Amniotic epithelial cell (primary cell): ENCODE measurements around the gene ARHGEF7.

Experiments
- DNase-seq: peaks from one replicate; pipeline ENCODE4 v3.0.0-alpha.2; 2010; ENCODE audit warnings: low read depth

ARHGEF7 gene

DNA sequence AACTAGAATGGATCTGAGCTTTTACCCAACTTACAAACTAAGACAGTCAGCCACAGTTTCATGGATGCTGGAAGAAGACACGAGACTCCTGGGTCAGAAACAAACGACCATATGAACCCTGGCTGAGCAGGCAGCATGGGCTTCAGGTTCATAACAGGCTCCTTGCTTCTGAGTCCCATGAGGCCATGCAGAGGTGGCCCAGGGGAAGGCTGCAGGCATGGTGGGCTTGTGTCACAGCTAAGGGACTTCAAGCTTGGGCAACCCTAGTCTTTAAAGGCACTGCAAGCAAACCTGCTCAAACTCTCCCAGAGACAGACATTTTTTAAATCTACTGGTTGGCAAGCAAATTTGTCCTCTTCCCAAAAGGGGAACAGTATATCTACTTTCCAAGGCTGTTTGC is 5.1 kb upstream of the ARHGEF7 start:
- no peak for DNase-seq

DNA sequence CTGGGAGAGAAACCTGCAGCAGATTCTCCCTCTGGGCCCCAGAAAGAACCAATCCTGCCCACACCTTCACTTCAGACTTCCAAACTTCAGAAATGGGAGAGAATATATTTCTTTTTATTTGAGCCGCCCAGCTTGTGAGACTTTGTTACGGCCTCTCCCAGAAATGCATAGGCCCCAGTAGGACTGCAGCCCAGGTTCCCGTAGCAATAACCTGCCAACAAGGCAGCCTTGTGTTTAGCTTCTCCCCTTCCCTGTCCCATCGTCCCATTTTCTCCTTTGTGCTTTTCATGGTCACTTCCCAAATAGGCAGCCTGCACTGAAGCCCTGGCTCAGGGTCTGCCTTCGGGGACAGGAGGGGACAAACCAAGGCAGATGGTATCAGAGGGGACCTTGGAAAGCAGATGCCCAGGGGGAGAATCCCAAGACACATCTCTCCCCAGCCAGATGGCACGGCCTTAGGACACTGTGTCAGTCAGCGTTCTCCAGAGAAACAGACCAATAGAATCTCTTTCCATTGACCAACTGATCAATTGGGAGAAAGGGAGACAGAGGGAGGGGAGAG is 3.7 kb upstream of the ARHGEF7 start:
- no peak for DNase-seq

GRCh38 chr13:111112196-111112595 is 2.9 kb upstream of the ARHGEF7 start:
- DNase-seq: no peak

- peak; percentile 26 for DNase-seq
Measured at GRCh38 chr13:111114362-111115060, 599 bp upstream of the ARHGEF7 start.

DNA sequence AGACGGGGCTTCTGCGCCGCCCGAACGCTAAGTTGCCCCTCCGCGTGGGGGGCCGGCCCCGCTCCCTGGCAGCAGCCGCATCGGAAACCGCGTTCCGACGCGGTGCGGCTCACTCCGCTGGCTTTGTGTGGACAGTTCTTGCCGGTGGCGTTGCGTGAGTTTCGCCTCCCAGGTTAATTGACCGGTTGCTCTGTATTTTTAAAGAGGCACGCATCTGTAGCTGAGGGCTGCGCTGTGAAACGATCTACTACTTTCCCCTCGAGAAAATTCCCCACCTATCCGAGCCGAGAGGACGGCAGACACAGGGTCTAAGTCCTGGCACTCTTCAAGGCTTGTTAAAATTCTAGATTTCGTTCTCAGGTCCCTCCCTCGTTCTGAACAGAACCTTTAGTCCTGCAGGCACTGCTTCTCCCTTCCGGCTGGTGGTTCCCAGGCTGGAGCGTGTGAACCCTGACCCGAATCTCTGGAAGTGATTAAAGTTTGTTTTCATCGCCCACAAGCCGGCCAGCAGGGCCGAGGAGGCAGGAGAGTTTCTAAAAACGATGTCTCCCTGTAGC is 933 bp downstream of the ARHGEF7 start:
- DNase-seq: peak; percentile 13

DNA sequence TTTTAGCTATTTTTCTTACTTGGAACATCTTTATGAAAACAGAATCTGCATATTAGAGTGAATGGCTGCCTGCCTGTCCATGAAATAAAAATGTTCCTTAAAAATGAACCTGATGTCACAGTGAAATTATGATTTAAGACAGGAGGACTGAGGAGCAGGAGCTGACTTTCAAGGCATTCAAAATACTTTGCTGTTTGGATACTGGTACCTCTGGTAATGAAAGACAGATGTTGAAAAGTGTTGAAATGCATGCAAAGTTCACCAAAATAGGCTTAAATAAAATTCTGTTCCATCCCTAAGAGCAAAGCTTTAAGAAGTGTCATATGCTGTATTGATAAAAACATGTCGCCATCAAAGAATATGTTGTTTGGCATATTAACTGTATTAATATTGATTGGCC is 1.7 kb downstream of the ARHGEF7 start:
- DNase-seq: no peak

DNA sequence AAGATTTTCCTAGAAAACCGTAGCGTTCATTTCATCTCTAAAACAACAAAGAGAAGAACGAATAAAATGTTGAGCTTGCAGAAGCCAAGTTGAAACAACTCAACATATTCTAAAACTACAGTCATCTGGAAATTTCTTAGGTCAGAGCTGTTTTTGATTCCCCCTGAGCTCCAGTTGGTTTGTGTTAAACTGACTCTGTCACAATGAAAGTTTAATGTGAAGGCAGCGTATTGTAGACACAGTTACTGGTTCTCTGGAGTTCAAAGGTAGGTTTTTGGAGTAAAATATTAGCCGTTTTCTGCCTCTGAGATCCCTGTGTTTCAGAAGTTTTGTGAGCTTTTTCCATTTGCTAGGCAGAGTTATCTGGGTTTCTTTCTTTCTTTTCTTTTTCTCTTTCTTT is 2.2 kb downstream of the ARHGEF7 start:
- no peak for DNase-seq

GRCh38 chr13:111117961-111118360 is 2.9 kb downstream of the ARHGEF7 start:
- no peak for DNase-seq

DNA sequence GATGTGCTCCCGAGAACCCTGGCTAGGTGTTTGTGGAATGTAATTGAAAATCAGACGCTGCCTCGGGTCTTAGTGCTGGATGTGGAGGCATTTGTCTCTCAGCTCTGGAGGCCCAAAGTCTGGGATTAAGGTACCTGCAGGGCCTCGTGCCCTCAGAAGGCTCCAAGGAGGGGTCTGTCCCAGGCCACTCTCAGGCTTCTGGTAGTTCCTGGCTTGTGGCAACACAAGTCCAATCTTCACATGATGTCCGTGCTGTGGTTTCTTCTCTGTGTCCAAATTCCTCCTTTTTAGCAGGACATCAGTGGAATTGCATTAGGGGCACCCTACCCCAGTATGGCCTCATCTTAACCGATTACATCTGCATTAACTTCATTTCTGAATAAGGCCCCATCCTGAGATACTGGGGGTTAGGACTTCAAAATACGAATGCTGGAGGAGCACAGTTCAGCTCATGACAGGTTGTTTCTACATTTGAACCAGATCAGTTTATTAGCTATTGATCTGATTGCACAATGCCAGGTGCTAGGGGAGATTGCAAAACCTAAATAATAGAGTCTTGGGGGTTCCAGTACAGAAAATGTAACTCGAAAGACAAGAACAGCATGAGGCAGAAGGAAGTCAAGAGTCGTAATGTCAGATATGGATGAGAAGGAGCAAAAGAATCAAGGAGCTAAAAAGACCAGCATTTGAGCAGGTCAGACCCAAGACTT is 3.9 kb downstream of the ARHGEF7 start:
- DNase-seq: no peak

DNA sequence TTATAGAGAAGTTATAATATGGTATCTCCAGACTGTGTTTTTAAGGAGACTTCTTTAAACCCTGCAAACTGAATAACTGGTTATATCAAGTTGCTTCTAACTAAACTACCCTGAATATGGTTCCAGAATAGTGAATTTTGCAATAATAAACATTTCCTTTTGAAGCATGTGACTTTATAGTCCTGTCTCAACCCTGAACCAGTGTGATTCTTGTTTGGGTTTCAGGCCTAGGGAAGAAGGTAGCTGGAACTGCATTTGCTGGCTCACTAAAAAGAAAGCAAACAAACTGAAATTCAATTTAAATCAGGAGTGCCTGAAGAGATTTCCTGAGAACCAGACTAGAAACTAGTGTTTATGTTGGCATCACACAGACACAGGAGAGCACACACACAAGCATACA is 4.9 kb downstream of the ARHGEF7 start:
- no peak for DNase-seq

DNA sequence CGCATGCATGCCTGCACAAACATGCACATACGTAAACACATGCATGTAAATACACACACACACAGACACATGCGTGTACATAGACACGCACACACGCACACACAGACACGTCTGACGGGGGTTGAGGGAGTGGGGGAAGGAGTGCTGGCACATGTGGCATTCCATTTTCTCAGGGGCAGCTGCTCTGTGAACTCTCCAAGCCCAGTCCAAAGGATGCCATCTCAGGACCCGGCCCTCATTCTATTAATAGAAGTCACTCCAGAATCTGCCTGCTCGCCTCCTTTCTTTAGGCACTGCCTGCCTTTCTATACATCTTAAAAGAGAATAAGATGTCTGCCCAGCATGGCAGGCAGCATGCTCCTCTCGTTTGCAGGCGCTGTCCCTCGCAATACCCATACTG is 5.3 kb downstream of the ARHGEF7 start:
- DNase-seq: no peak

DNA sequence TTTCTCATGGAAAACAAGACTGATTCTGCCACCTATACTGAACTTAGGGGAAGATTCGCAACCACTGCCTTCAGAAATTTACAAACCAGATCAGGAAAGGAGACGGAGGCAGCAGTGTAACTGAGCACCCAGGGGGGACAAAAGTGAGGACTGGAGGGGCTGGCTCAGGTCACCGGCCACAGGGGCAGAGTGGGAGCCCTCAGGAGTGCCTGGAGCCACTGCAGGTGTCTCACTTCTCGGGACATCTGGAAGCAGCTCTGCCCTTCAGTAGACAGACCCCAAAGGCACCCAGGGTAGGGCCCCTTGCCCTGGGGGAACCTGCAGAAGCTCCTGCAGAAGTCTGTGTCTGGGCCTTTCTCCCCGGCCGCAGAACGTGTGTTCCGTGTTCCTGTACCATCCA is 5.8 kb downstream of the ARHGEF7 start:
- DNase-seq: no peak

- no peak for DNase-seq
Measured at GRCh38 chr13:111121506-111121905, 6.4 kb downstream of the ARHGEF7 start.

DNA sequence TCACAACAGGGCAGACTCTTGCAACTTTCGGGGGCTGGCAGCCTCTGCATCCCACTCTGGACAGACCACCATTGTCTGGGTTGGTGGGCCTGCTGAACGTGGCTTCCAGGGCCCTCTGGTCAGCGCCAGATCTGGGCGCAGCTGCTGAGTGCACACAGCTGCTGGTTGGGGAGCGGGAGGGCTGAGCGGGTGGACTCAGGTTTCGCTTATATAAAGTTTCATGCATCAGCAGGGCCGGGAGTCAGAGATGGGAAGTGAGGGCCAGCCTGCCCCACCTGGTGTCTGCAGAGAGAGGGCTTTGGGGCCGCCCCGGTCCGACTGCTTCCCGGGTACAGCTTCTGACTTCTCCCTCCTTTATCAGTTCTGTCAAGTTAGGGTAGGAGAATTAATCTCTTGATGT is 6.9 kb downstream of the ARHGEF7 start:
- no peak for DNase-seq

DNA sequence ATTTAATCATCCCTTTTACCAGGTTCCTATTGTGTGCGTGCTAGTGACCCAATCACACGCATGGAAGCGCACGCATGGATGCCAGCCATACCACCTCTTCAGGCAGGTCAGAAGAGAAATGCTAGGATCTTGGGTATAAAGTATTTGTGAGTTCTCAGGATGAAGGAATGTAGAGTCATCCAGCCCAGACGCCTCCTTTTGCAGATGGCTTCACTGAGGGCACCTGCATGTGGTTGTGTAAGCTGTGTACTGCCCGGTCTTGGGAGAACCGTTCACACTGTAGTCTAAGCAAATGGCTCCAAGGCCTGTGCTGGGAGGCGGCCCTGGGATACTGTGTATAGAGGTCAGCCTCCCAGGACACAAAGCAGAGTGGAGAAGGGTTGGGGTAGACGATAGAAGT is 7.5 kb downstream of the ARHGEF7 start:
- DNase-seq: no peak

DNA sequence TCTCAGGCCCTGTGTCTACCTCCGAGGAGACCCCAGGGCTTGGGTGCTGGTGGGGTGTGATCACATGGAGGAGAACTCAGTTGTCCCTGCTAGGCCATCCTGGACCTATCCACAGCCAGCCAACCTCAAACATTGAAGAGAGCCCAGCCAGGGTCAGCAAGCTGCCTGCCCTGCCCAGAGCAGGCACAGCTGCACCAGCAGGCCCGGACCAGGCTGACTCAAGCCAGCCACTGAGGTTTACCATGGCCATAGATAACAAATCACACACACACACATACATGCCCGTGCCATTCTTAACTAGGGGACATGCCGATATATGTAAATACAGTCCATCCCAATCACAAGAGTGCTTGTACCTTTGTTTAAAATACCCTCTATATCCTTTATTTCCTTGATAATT is 8.1 kb downstream of the ARHGEF7 start:
- DNase-seq: no peak

- no peak for DNase-seq
Measured at GRCh38 chr13:111123649-111124048, 8.5 kb downstream of the ARHGEF7 start.

GRCh38 chr13:111126509-111126908 is 11.4 kb downstream of the ARHGEF7 start:
- DNase-seq: no peak

DNA sequence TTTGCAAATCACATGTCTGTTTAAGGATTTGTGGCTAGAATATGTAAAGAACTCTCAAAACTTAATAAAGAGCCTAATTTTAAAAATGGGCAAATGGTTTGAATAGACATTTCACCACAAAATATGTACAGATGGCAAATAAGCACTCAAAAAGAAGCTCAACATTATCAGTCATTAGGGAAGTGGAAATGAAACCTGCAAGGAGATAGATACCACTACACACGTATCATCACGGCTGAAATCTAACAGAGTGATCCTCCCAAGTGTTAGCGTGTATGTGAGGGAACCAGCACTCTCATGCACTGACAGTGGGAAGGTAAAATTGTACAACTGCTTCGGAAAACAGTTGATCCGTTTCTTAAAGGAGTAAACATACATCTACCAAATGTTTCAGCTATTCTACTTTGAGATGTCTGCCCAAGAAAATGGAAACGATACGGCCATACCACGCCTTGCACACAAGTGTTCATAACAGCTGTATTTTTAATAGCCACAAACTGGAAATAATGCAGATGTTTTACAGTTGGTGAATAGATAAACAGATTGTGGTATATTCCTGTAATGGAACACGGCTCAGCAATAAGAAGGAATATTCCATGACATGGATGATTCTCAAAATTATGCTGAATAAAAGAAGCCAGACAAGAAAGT is 14.5 kb downstream of the ARHGEF7 start:
- DNase-seq: no peak

DNA sequence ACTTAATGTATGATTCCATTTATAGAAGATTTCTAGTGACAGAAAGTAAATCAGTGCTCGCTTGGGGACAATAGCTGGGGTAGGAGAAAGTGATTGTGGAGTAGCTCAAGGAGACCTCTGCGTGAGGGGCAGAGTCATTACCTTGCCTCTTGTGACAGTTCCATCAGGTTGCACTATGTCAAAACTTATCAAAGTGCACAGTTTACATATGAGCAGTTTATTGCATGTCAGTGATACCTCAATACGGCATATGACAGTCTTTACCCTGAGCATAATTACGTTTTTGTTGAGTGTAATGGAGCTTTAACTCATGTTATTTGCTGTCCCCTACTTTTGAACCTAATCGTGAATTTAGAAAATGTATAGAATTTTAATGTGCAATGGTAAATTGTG is 15.0 kb downstream of the ARHGEF7 start:
- DNase-seq: no peak

- DNase-seq: no peak
Measured at GRCh38 chr13:111131048-111131447, 15.9 kb downstream of the ARHGEF7 start.

GRCh38 chr13:111131611-111132010 is 16.5 kb downstream of the ARHGEF7 start:
- no peak for DNase-seq

- no peak for DNase-seq
Measured at GRCh38 chr13:111132948-111133347, 17.8 kb downstream of the ARHGEF7 start.
